Osteoblast (primary cell): ENCODE measurements around the gene TTN. TPM values are rescaled to one million over a fixed set of nuclear protein-coding genes. Genes with fewer than 3 reads are reported as not detected.

ENCODE experiments used
- DNase-seq: peaks from one replicate; pipeline ENCODE4 v3.0.0; 2011; ENCODE audit warnings: low spot score, mixed read lengths; ENCODE audit not compliant: insufficient read length; ENCODE audit errors: missing footprints
- H2AFZ ChIP-seq: 2 replicates; pipeline ENCODE4 v1.6.0; 2011; ENCODE audit warnings: mild to moderate bottlenecking, low read length
- H3K27ac ChIP-seq: 2 replicates; pipeline ENCODE4 v1.5.1; 2011; ENCODE audit warnings: mild to moderate bottlenecking, low read depth, low read length, moderate library complexity
- H3K27me3 ChIP-seq: 2 replicates; pipeline ENCODE4 v1.6.0; 2012; ENCODE audit warnings: mild to moderate bottlenecking, control low read depth, inconsistent platforms, low read length, moderate library complexity; ENCODE audit not compliant: insufficient read depth
- H3K36me3 ChIP-seq: 2 replicates; pipeline ENCODE4 v1.5.1; 2011; ENCODE audit warnings: mild to moderate bottlenecking, low read length, control low read depth, moderate library complexity; ENCODE audit not compliant: insufficient read depth
- H3K4me1 ChIP-seq: 2 replicates; pipeline ENCODE4 v1.5.1; 2011; ENCODE audit warnings: mild to moderate bottlenecking, low read length, control low read depth, moderate library complexity; ENCODE audit not compliant: insufficient read depth
- H3K4me2 ChIP-seq: 2 replicates; pipeline ENCODE4 v1.6.0; 2011; ENCODE audit warnings: mild to moderate bottlenecking, low read length; ENCODE audit not compliant: insufficient read depth
- H3K4me3 ChIP-seq: fragments of 200-600 bp; sonication (generic); 3 replicates; pipeline ENCODE4 v1.5.1; 2012; ENCODE audit warnings: mild to moderate bottlenecking, low read length, inconsistent platforms; ENCODE audit not compliant: insufficient read depth
- H3K79me2 ChIP-seq: 2 replicates; pipeline ENCODE4 v1.6.0; 2012; ENCODE audit warnings: mild to moderate bottlenecking, low read length, control low read depth, inconsistent platforms; ENCODE audit not compliant: insufficient read depth
- H3K9me3 ChIP-seq: 2 replicates; pipeline ENCODE4 v1.5.1; 2011; ENCODE audit warnings: low read depth, low read length, control low read depth
- H4K20me1 ChIP-seq: 2 replicates; pipeline ENCODE4 v1.6.0; 2012; ENCODE audit warnings: mild to moderate bottlenecking, low read length, control low read depth; ENCODE audit not compliant: insufficient read depth
- CTCF ChIP-seq: IDR thresholded peaks from 2 replicates; pipeline ENCODE4 v1.5.1; 2011; ENCODE audit warnings: mild to moderate bottlenecking, low read depth, low read length, moderate library complexity; ENCODE audit errors: extremely low read depth
- total RNA-seq: library from RNA; depleted of rRNA; stranded (reverse); fragments of >200 nt; gene quantifications from 2 replicates; pipeline ENCODE4 v1.2.3, GENCODE V29; 2012

TTN gene
- total RNA-seq, 1 donor: under 0.01 TPM

- H3K4me2 ChIP-seq: no peak overlapping the region
- H2AFZ ChIP-seq: no peak overlapping the region
- no peak overlapping the region for H3K4me3 ChIP-seq
- no peaks in the 10 kb centered on the region for H3K27me3 ChIP-seq
- H3K36me3 ChIP-seq: no peaks in the 10 kb centered on the region
- H4K20me1 ChIP-seq: no peaks in the 10 kb centered on the region
- no peak for DNase-seq
- no peaks in the 10 kb centered on the region for H3K9me3 ChIP-seq
- H3K27ac ChIP-seq: no peak overlapping the region
- H3K4me1 ChIP-seq: no peaks in the 10 kb centered on the region
- H3K79me2 ChIP-seq: no peaks in the 10 kb centered on the region
- TF ChIP-seq CTCF: no peak
Observed at GRCh38 chr2:178679891-178680290, 127.3 kb downstream of the TTN start.

GRCh38 chr2:178677599-178677998 lies 129.6 kb downstream of the TTN start:
- Histone ChIP-seq H4K20me1 (no peaks in the 10 kb centered on the region), H3K9me3 (no peaks in the 10 kb centered on the region), H3K4me1 (no peaks in the 10 kb centered on the region), H3K4me3 (no peak overlapping the region), H3K27me3 (no peaks in the 10 kb centered on the region), H3K4me2 (no peak overlapping the region), H3K79me2 (no peaks in the 10 kb centered on the region), H2AFZ (no peak overlapping the region), H3K27ac (no peak overlapping the region), H3K36me3 (no peaks in the 10 kb centered on the region)
- DNase-seq: no peak
- no peak for TF ChIP-seq CTCF

GRCh38 chr2:178676046-178676445 lies 131.2 kb downstream of the TTN start:
- H3K4me3 ChIP-seq: no peak overlapping the region
- H2AFZ ChIP-seq: no peak overlapping the region
- H3K36me3 ChIP-seq: no peaks in the 10 kb centered on the region
- H3K27ac ChIP-seq: no peak overlapping the region
- H3K79me2 ChIP-seq: no peaks in the 10 kb centered on the region
- H3K4me2 ChIP-seq: no peak overlapping the region
- H3K4me1 ChIP-seq: no peaks in the 10 kb centered on the region
- no peak for DNase-seq
- no peaks in the 10 kb centered on the region for H3K27me3 ChIP-seq
- H4K20me1 ChIP-seq: no peaks in the 10 kb centered on the region
- no peaks in the 10 kb centered on the region for H3K9me3 ChIP-seq
- TF ChIP-seq CTCF: no peak

GRCh38 chr2:178674122-178674521 lies 133.1 kb downstream of the TTN start:
- Histone ChIP-seq H3K4me1 (no peaks in the 10 kb centered on the region), H3K36me3 (no peaks in the 10 kb centered on the region)

More at GRCh38 chr2:178674122-178674521, 133.1 kb downstream of the TTN start:
- no peak for DNase-seq
- H4K20me1 ChIP-seq: no peaks in the 10 kb centered on the region
- no peak overlapping the region for H2AFZ ChIP-seq
- no peaks in the 10 kb centered on the region for H3K79me2 ChIP-seq
- no peak overlapping the region for H3K4me2 ChIP-seq
- H3K4me3 ChIP-seq: no peak overlapping the region
- H3K27me3 ChIP-seq: no peaks in the 10 kb centered on the region
- no peak for TF ChIP-seq CTCF
- H3K9me3 ChIP-seq: no peaks in the 10 kb centered on the region
- H3K27ac ChIP-seq: no peak overlapping the region
